ENCODE data around the gene LRP2. TPM values are rescaled to one million over a fixed set of nuclear protein-coding genes. Genes with fewer than 3 reads are reported as not detected.
A peak's percentile ranks its signal among the peaks of the same experiment; 100 is the strongest.
"Not testable (repeated sequence)": the region's sequence is repeated elsewhere in the genome, so short reads cannot be mapped to it uniquely, and the experiment has no call there.

The LRP2 gene
- polyA plus RNA-seq, 3 donors, result 151 to 221 (median 180) TPM

GRCh38 chr2:169275696-169276444 is 86.5 kb downstream of the LRP2 start:
- peak in 1 of 11 donors; percentile 28 for DNase-seq (ENCODE audit: extremely low read depth in 1 of 11, low read depth in 9 of 11, low spot score in 4 of 11)

- DNase-seq (ENCODE audit: extremely low read depth in 1 of 11, low read depth in 9 of 11, low spot score in 4 of 11), result no peak
Measured at GRCh38 chr2:169272010-169272409, 90.3 kb downstream of the LRP2 start.

GRCh38 chr2:169270574-169270973 is 91.8 kb downstream of the LRP2 start:
- DNase-seq (ENCODE audit: extremely low read depth in 1 of 11, low read depth in 9 of 11, low spot score in 4 of 11), result not testable (repeated sequence)

- peak in 2 of 11 donors; percentile 7 to 12 for DNase-seq (ENCODE audit: extremely low read depth in 1 of 11, low read depth in 9 of 11, low spot score in 4 of 11)
Measured at GRCh38 chr2:169265591-169265990, 96.7 kb downstream of the LRP2 start.

- no peak for DNase-seq (ENCODE audit: extremely low read depth in 1 of 11, low read depth in 9 of 11, low spot score in 4 of 11)
Measured at GRCh38 chr2:169260846-169261642, 101.3 kb downstream of the LRP2 start.

- no peak for DNase-seq (ENCODE audit: extremely low read depth in 1 of 11, low read depth in 9 of 11, low spot score in 4 of 11)
Measured at GRCh38 chr2:169260246-169260645, 102.1 kb downstream of the LRP2 start.

GRCh38 chr2:169259402-169259801 is 102.9 kb downstream of the LRP2 start:
- no peak for DNase-seq (ENCODE audit: extremely low read depth in 1 of 11, low read depth in 9 of 11, low spot score in 4 of 11)

GRCh38 chr2:169258045-169258601 is 104.2 kb downstream of the LRP2 start:
- DNase-seq (ENCODE audit: extremely low read depth in 1 of 11, low read depth in 9 of 11, low spot score in 4 of 11), result no peak

- DNase-seq (ENCODE audit: extremely low read depth in 1 of 11, low read depth in 9 of 11, low spot score in 4 of 11), result peak in 3 of 11 donors; percentile 1 to 40 (median 4)
Measured at GRCh38 chr2:169254774-169255173, 107.6 kb downstream of the LRP2 start.

GRCh38 chr2:169247211-169247610 is 115.1 kb downstream of the LRP2 start:
- no peak for DNase-seq (ENCODE audit: extremely low read depth in 1 of 11, low read depth in 9 of 11, low spot score in 4 of 11)

- DNase-seq (ENCODE audit: extremely low read depth in 1 of 11, low read depth in 9 of 11, low spot score in 4 of 11), result no peak
Measured at GRCh38 chr2:169240405-169240804, 121.9 kb downstream of the LRP2 start.

GRCh38 chr2:169237939-169238338 is 124.4 kb downstream of the LRP2 start:
- no peak for DNase-seq (ENCODE audit: extremely low read depth in 1 of 11, low read depth in 9 of 11, low spot score in 4 of 11)

- DNase-seq (ENCODE audit: extremely low read depth in 1 of 11, low read depth in 9 of 11, low spot score in 4 of 11), result no peak
Measured at GRCh38 chr2:169237286-169237685, 125.0 kb downstream of the LRP2 start.

GRCh38 chr2:169232551-169233154 is 129.7 kb downstream of the LRP2 start:
- no peak for DNase-seq (ENCODE audit: extremely low read depth in 1 of 11, low read depth in 9 of 11, low spot score in 4 of 11)

- no peak for DNase-seq (ENCODE audit: extremely low read depth in 1 of 11, low read depth in 9 of 11, low spot score in 4 of 11)
Measured at GRCh38 chr2:169230204-169230603, 132.1 kb downstream of the LRP2 start.

GRCh38 chr2:169229590-169229989 is 132.7 kb downstream of the LRP2 start:
- DNase-seq (ENCODE audit: extremely low read depth in 1 of 11, low read depth in 9 of 11, low spot score in 4 of 11), result no peak

- DNase-seq (ENCODE audit: extremely low read depth in 1 of 11, low read depth in 9 of 11, low spot score in 4 of 11), result no peak
Measured at GRCh38 chr2:169225906-169226305, 136.4 kb downstream of the LRP2 start.

- no peak for DNase-seq (ENCODE audit: extremely low read depth in 1 of 11, low read depth in 9 of 11, low spot score in 4 of 11)
Measured at GRCh38 chr2:169225233-169225750, 137.0 kb downstream of the LRP2 start.

GRCh38 chr2:169222665-169223064 is 139.7 kb downstream of the LRP2 start:
- DNase-seq (ENCODE audit: extremely low read depth in 1 of 11, low read depth in 9 of 11, low spot score in 4 of 11), result no peak
